ENCODE results near the gene CD7. TPM values are rescaled to one million over a fixed set of nuclear protein-coding genes. Genes with fewer than 3 reads are reported as not detected.
A peak's percentile ranks its signal among the peaks of the same experiment; 100 is the strongest.

The CD7 gene
- total RNA-seq, 1 donor from 2014 or later, result 0.75 TPM

DNA sequence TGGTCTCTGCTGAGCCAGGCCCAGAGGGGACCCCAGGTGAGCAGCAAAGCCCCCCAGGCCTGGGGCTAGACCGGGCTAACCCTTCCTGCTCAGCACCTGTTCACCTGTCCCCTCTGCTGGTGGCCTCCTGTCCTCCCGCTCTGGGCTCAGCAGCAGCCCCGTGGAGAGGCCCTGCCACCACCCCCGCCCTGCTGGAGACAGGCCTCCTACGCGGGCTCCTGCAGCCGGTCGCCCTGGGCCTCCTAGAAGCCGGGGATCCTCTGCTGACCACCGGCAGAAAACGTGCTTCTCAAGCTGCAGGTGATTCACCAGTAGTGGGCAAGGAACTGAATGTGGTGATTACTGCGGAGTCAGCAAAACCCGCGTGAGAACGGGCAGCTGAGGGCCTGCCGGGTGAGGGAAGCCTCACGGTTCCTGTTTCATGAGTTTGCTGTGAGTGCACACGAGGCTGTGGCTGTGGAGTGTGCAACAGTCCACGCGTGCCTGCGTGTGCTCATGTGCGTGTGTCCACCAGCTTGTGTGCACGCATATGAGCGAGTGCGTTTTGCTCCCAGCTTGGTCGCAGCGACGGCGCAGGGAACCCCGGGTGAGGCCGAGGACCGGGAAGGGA lies 15.4 kb upstream of the CD7 start:
- ATAC-seq (ENCODE audit: poor library complexity) (peak; percentile 50), DNase-seq (peak; percentile 76)

DNA sequence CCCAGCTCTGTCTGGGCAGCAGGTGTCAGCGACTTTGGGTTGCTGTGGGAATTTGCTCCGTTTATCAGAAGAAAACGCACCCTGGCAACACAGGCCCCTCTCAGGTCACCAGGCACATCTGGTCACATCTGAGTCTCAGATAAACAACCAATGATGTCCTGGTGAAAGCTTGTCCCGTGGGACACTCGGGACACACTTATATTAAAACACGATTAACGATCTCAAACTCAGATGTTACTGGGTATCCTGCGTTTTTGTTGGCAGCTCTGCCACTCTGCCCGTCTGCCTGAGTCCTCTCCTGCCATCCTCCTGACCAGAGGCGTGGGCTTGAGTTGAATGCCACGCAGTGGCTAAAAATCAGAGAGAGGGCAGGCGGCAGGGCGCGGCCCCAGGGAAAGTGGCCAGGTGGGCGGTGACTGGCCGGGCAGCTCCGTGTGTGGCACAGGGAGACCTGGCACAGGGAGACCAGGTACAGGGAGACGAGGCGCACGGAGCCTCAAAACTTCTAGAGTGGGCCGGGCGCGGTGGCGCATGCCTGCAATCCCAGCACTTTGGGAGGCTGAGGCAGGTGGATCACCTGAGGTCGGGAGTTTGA lies 14.0 kb upstream of the CD7 start:
- ATAC-seq (ENCODE audit: poor library complexity) (no peak), DNase-seq (no peak)
- intact Hi-C loops (cut with DNase I), result no loop called here

More for the DNA sequence above, 15.4 kb upstream of the CD7 start:
- intact Hi-C loops (cut with DNase I), result no loop called here

DNA sequence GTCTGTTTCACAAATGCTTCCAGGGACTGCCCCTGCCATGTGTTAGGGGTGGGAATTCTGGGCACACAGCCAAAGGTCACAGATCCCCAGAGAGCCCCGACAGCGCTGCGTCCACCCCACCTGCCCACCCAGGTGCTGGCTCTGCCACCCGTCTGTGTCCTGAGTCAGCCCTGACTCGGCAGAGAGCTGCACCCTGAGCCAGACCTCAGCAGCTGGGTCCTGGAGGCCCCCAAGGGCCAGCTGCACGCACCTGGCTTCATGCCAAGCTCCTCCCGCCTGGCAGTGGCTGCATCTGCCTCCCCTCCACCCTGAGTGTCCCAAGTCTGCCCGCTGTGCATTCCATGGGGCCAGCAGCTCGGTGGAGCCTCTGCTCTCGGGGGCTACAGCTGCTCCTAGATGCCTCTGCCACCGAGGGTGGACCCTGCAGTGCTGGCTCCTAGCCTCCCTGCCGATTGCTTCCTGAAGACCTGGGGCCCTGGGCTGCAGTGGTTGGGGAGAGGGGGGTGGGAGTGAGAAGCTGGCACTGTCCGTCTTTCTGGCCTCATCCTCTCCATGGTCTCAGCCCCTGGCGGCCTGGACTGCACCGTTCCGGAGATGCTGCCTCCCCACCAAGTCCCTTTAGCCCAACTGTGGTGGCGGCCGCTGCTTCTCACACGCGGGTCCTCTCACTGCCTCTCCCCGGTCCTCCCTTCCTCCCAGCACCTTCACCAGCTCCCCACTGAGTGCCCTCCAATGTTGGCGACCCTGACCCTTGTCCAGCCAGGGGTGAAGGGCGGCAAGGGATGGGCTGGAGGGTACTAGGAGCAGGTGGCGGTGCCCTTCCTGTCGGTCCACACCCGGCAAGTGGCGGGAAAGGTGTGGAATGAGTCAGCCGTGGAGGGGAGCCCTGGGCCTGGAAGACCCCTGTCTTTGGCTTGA lies 13.2 kb upstream of the CD7 start:
- intact Hi-C loops (cut with DNase I), result no loop called here
- ATAC-seq (ENCODE audit: poor library complexity), result no peak
- DNase-seq, result no peak

DNA sequence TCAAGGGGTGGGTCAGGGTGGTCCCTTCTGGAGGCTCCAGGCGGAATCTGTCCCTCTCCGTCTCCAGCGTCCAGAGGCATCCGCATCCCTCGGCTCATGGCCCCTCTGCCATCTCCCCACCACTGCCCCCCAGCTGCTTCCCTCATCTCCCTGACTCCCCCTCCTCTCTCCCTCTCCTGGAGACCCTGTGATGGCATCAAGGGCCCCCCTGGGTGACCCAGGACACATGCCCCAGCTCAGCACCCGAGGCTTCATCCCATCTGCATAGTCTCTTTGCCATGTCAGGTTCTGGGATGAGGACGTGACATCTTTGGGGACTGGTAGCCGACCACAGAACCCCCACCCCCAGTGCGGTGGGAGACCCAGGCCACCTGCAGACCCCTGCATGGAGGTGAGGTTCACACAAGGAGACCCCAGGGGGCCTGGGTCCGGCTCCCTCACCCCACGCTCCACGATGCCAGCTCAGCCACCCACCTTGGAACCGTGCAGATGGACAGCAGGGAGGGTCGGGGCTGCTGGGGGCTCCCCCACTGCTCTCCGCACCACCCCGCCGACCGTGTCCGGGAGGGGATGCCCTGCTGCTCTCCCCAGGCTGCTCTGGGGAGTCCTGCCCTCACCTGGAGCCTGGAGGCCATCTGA lies 12.4 kb upstream of the CD7 start:
- intact Hi-C loops (cut with DNase I), result no loop called here
- ATAC-seq (ENCODE audit: poor library complexity) (no peak), DNase-seq (no peak)

DNA sequence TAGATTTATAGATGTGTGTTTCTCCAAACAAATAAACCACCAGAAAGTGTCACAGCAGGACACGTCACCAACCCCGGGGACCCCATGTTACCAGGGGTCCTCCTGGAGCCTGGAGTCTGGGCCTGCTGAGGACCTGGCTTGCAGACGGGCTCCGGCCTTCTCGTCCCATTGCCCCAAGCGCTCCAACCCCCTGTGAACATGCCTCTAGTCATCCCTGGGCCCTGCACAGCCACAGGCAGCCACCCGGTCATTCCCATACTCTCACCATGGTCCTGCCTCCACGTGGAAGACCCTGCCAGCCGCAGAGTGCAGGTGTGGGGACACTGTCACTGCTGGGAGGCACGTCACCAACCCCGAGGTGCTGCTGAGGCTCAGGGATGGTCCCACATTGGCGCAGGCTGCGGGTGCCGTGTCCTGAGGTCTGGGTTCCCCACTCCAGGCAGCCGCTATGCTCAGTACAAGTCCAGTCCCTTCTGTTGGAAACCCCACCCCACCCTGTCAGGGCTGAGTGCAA lies 11.6 kb upstream of the CD7 start:
- intact Hi-C loops (cut with DNase I), result no loop called here
- DNase-seq (no peak), ATAC-seq (ENCODE audit: poor library complexity) (no peak)

DNA sequence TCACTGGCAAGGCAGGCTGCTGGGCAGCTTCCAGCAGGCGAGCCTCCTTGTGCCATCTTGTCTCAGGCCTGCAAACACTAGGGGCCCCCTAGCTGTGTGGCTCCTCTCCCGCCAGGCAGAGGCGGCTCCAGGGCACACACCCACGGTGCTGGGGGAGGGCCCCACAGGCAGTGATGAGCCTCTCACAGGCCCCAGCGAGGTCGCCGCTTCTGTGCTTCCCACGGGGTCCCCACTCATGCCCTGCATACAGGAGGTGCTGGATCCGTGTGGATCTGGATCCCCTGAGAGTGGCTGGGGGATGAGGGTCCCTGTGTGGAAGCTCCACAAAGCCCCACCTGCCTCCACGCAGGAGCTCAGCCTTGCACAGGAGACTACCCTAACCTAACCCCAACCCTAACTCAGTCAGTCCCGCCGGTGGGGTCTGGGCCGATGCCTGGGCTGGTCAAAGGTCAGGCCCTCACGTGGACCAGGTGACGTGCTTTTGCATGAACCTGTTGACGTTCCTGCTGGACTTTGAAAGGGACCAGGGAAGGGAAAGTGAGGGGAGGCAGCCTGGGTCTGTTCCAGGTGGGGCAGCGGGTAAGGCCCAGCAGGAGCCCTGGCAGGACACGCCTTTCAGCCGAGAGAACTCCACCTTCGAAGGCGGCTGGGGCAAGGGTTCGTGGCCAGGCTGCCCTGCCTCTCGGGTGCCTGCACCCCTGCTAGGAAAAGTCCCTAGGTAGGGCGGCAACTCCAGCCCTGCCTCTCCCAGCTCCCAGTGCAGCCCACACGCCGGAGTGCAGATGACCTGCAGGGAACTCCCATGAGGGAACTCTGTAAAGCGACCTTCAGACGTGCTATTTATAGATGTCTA lies 11.0 kb upstream of the CD7 start:
- DNase-seq (no peak), ATAC-seq (ENCODE audit: poor library complexity) (no peak)
- intact Hi-C loops (cut with DNase I), result no loop called here

DNA sequence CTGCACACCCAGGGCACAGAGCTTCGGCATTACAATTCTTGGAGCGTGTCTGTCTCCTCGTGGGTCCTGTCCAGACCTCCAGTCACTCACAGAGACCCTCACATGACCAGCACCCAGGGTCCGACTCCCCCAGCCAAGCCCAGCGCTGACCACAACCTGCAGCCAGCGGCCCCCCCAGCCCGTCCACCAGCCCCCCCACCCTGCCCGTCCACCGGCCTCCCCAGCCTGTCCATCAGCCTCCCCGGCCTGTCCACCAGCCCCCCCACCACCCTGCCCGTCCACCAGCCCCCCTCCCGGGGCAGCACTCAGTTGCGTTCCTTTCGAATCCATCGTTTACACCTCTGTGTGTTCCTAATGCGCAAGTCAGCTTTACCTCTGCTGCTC lies 10.3 kb upstream of the CD7 start:
- ATAC-seq (ENCODE audit: poor library complexity), result no peak
- DNase-seq, result no peak
- intact Hi-C loops (cut with DNase I), result no loop called here

DNA sequence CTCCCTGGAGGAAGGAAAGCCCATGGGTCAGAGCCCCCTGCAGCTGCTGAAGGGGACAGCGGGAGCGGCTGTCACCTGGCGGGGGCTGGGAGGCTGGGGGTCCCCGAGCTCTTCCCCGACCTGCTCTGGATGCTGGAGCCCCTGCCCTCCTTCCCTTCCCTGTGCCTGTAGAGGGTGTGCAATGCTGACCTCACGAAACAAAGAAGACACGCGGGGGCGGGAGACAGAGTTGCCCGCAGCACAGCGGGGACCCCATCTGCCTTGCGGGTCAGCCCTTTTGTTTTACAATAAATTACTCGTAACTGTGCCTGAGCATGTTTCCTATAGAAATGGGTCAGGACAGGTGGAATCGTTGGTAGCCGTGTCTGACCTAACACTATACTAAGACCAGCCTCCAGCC lies 9.9 kb upstream of the CD7 start:
- DNase-seq (no peak), ATAC-seq (ENCODE audit: poor library complexity) (no peak)
- intact Hi-C loops (cut with DNase I), result no loop called here

DNA sequence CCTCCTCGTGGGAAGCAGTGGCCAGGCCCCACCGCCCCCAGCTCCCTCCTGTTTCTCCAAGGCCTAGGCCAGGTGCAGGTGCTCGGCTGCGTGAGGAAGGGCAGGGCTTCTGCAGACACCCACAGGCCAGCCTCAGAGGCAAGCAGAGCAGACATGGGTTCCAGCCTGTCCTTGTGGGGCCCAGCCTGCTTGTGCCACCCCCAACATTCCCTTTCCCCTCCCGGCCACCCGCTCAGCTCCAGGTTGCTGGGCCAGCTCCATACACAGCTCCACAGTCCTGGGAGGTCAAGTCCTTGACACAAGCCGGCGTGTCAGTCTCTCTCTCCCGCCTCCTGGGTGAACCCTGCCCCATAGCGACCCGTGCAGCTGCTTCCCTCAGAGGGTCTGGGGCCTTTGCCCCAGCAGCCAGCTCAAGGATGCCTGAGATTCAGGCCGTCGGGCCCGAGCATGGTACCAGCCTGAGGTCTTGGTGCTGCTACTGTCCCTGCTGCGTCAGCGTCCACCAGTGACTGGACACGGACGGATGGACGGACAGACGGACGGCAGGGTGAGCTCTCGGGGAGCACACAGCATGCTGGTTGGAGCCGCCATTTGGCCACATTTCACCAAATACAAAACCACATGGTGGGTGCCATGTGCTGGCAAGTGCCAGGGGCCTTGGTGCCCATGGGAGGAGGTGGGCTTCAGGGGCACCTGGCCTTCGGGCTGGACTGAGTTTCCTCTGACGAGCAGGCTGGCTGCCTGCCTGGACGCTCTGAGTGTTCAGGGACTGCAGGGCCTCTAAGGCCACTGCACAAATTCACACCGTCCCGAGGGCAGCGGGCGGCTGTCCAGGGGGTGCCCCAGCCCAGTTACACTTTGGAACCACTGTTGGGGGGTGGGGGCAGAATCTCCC lies 8.1 kb upstream of the CD7 start:
- intact Hi-C loops (cut with DNase I), result no loop called here
- ATAC-seq (ENCODE audit: poor library complexity) (no peak), DNase-seq (no peak)

DNA sequence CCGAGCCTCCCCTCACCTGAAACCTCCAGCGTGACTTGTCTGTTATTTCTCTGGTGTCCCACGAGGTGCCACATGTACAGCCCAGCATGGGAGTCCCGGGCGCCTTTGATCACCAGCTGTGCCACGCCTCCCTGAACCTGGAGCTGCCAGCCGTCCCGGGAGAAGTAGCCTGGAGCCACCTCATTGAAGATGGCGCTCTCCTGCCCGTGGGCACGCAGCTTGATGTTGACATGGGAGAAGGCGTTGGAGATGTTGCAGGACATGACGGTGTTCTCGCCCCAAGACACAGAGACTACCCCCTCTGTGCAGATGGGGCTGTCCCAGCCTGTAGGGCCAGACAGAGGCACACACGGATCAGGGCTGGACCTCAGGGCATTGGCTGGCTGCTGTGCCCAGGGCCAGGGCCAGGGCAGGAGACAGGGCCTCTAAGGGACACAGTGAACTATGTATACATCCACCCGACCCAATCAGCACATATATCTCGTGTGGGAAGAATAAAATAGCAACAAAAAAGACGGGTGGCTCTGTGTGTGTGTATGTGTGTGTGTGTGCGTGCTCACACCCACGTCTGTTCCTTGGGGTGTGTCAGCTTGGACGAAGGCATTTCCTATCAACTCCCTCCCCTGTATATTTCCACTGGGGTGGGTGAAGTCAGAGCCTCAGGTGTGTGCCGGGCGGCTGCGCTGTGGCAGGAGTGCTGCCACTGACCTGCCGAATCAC lies 7.3 kb upstream of the CD7 start:
- no peak for ATAC-seq (ENCODE audit: poor library complexity)
- intact Hi-C loops (cut with DNase I), result loop anchor here (5.0 kb wide), 2 partner anchors 87 to 117 kb away; no protein-coding TSS in a partner anchor
- DNase-seq, result no peak

DNA sequence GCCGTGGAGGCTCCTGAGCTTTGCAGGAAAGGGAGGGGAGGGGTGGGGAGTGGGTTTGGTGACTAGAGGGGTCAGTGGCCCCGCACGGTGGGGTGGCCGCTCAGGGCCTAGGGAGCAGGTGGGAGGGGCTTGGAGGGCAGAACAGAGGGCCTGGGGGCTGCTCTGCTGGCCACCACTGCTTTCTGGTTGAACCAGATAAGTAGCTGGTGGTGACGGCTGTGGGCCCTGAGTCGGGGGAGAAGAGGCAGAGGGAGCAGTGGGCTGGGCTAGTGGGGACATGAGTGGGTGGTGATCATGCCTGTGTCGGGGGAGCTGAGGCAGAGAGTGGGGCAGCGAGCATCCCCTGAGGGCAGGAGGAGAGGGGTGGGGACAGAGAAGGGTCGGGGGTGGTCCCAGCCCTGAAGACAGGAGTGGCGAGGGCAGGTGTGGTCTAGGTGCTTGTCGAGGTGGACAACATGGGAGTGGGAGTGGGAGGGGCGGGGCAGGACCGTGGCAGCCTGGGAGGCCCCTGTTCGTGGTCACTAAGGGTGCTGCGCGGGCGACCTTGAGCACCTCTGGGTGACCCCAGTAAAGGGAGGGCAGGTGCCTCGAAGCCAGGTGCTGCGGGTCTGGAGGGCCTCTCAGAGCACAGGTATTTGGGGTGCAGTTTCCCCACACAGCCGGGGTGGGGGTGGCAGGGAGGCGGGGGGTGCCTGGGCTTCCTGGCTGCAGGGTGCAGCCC lies 6.3 kb upstream of the CD7 start:
- intact Hi-C loops (cut with DNase I), result loop anchor here (5.0 kb wide), 2 partner anchors 86 to 116 kb away; no protein-coding TSS in a partner anchor
- ATAC-seq (ENCODE audit: poor library complexity) (no peak), DNase-seq (no peak)

DNA sequence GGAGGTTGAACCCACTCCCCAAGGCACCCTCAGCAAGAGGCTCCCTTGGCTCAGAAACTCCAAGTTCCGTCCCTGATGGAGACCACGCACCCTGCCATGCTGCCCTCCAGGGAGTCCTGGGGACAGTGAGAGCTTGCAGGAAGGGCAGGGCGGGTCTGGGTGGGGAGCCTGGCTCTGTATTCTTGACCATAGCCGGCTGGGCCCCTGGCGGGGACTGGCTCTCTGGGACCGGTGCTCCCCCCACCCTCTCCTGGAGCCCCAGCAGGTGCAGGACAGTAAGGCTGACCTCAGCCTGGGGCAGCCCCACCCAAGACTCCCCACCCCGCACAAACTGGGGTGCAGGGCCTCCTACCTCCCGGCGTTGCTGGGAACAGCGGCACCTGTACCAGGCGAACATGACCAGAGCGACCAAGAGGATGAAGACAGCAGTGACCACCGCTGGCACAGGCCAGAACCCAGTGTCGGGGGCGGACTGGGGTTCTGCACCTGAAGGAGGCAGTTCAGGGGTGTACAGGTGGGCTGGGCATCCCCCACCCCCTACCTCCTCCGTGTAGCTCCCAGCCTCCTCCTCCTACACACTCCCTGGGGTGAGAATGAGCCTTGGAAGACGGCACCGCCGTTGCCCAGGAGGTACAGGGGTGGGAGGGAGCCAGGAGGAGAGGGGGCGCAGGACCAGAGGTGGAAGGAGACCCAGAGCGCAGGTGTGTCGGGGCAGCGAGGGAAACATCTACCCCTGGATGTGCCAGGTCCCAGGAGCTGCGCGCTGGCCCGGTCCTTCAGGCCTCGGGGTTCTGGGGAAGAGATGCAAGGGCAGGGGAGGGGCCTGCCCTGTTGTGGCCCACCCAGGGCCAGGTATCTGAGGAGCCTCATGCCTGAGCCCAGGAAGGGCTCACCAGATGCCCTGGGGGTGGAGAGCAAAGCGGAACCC lies 5.4 kb upstream of the CD7 start:
- DNase-seq (no peak), ATAC-seq (ENCODE audit: poor library complexity) (no peak)
- intact Hi-C loops (cut with DNase I), result loop anchor here (5.0 kb wide), 2 partner anchors 85 to 115 kb away; no protein-coding TSS in a partner anchor

DNA sequence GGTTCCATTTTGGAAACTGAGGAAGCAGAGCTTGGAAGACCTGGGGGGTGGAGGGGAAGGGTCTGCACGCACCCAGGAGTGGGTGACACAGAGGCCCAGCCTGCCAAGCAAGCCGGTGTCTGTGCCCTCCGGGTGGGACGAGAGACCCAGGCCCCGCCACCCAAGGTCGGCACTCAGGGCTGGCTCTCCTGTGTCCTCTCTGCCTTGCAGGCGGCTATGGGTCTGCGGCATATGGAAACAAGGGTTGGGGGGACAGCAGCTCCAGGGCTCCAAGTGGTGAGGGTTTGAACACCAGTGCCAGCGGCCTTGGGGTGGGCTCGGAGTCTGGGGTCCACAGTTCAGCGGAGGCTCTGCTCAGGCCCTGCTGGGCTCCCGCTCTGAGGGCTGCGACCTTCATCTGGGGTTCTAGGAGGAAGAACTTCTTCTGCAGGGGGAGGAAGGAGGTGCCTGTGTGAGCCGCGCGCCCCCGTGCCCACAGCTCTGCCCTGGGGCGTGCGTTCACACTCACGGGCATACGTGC lies 4.6 kb upstream of the CD7 start:
- intact Hi-C loops (cut with DNase I), result loop anchor here (5.0 kb wide), 2 partner anchors 85 to 115 kb away; no protein-coding TSS in a partner anchor
- ATAC-seq (ENCODE audit: poor library complexity) (no peak), DNase-seq (no peak)

All from Right ventricle myocardium superior (tissue), 1 donor.